ENCODE data around the gene PLA2G4B.

PLA2G4B gene

GRCh38 chr15:41891946-41892345 is 53.3 kb downstream of the PLA2G4B start:
- H3K9me3 ChIP-seq (ENCODE audit: control insufficient read depth in 2 of 2, low read length in 2 of 2): no peaks in the 10 kb centered on the region
- no peak overlapping the region for H3K4me3 ChIP-seq (ENCODE audit: low read length in 2 of 2)
- no peak overlapping the region for H3K9ac ChIP-seq (ENCODE audit: low read depth in 1 of 2, low read length in 2 of 2)
- no peaks in the 10 kb centered on the region for H3K36me3 ChIP-seq (ENCODE audit: control insufficient read depth in 2 of 2, insufficient read depth in 2 of 2, low read length in 2 of 2)
- H3K27me3 ChIP-seq (ENCODE audit: control insufficient read depth in 2 of 2, insufficient read depth in 2 of 2, low read length in 2 of 2): no peaks in the 10 kb centered on the region
- H3K27ac ChIP-seq (ENCODE audit: low read depth in 2 of 2, low read length in 2 of 2): no peak overlapping the region
- peaks cover 8 to 12% of the 10 kb centered on the region in 2 donors for H3K4me1 ChIP-seq (ENCODE audit: control insufficient read depth in 2 of 2, insufficient read depth in 2 of 2, low read length in 2 of 2)

- H3K36me3 ChIP-seq (ENCODE audit: control insufficient read depth in 2 of 2, insufficient read depth in 2 of 2, low read length in 2 of 2): peaks cover 0 to 3% of the 10 kb centered on the region in 2 donors
- no peak overlapping the region for H3K9ac ChIP-seq (ENCODE audit: low read depth in 1 of 2, low read length in 2 of 2)
- H3K27me3 ChIP-seq (ENCODE audit: control insufficient read depth in 2 of 2, insufficient read depth in 2 of 2, low read length in 2 of 2): no peaks in the 10 kb centered on the region
- peak overlapping the region in 1 of 2 donors; percentile 4 for H3K4me3 ChIP-seq (ENCODE audit: low read length in 2 of 2)
- peaks cover 8 to 12% of the 10 kb centered on the region in 2 donors for H3K4me1 ChIP-seq (ENCODE audit: control insufficient read depth in 2 of 2, insufficient read depth in 2 of 2, low read length in 2 of 2)
- H3K9me3 ChIP-seq (ENCODE audit: control insufficient read depth in 2 of 2, low read length in 2 of 2): no peaks in the 10 kb centered on the region
- no peak overlapping the region for H3K27ac ChIP-seq (ENCODE audit: low read depth in 2 of 2, low read length in 2 of 2)
Observed at GRCh38 chr15:41892621-41893421, 54.2 kb downstream of the PLA2G4B start.

- Histone ChIP-seq H3K9ac (ENCODE audit: low read depth in 1 of 2, low read length in 2 of 2) (peak within 1 kb of the TSS in 1 of 2 donors; percentile 14), H3K36me3 (ENCODE audit: control insufficient read depth in 2 of 2, insufficient read depth in 2 of 2, low read length in 2 of 2) (peaks cover 0 to 7% of the 10 kb centered on the region in 2 donors), H3K27ac (ENCODE audit: low read depth in 2 of 2, low read length in 2 of 2) (peak within 1 kb of the TSS in 1 of 2 donors; percentile 52), H3K4me3 (ENCODE audit: low read length in 2 of 2) (peak within 1 kb of the TSS in 1 of 2 donors; percentile 33), H3K9me3 (ENCODE audit: control insufficient read depth in 2 of 2, low read length in 2 of 2) (no peaks in the 10 kb centered on the region), H3K27me3 (ENCODE audit: control insufficient read depth in 2 of 2, insufficient read depth in 2 of 2, low read length in 2 of 2) (no peaks in the 10 kb centered on the region), H3K4me1 (ENCODE audit: control insufficient read depth in 2 of 2, insufficient read depth in 2 of 2, low read length in 2 of 2) (peaks cover 8 to 12% of the 10 kb centered on the region in 2 donors)
Observed at GRCh38 chr15:41893422-41894250, 55.0 kb downstream of the PLA2G4B start, which contains the start of gene SPTBN5. Gene SPTBN5, minus strand, starts transcription at chr15:41894053. Its CDS starts 556 bp downstream, at chr15:41893497.

GRCh38 chr15:41894251-41894790 is 55.7 kb downstream of the PLA2G4B start:
- peaks cover 8 to 12% of the 10 kb centered on the region in 2 donors for H3K4me1 ChIP-seq (ENCODE audit: control insufficient read depth in 2 of 2, insufficient read depth in 2 of 2, low read length in 2 of 2)
- peak overlapping the region in 1 of 2 donors; percentile 14 for H3K9ac ChIP-seq (ENCODE audit: low read depth in 1 of 2, low read length in 2 of 2)
- no peaks in the 10 kb centered on the region for H3K9me3 ChIP-seq (ENCODE audit: control insufficient read depth in 2 of 2, low read length in 2 of 2)
- H3K4me3 ChIP-seq (ENCODE audit: low read length in 2 of 2): peak overlapping the region in 1 of 2 donors; percentile 33
- peak overlapping the region in 1 of 2 donors; percentile 52 for H3K27ac ChIP-seq (ENCODE audit: low read depth in 2 of 2, low read length in 2 of 2)
- peaks cover 0 to 13% of the 10 kb centered on the region in 2 donors for H3K36me3 ChIP-seq (ENCODE audit: control insufficient read depth in 2 of 2, insufficient read depth in 2 of 2, low read length in 2 of 2)
- no peaks in the 10 kb centered on the region for H3K27me3 ChIP-seq (ENCODE audit: control insufficient read depth in 2 of 2, insufficient read depth in 2 of 2, low read length in 2 of 2)

GRCh38 chr15:41894791-41895463 is 56.3 kb downstream of the PLA2G4B start:
- H3K4me1 ChIP-seq (ENCODE audit: control insufficient read depth in 2 of 2, insufficient read depth in 2 of 2, low read length in 2 of 2): peaks cover 8 to 12% of the 10 kb centered on the region in 2 donors
- H3K27ac ChIP-seq (ENCODE audit: low read depth in 2 of 2, low read length in 2 of 2): peak overlapping the region in 1 of 2 donors; percentile 52
- H3K9me3 ChIP-seq (ENCODE audit: control insufficient read depth in 2 of 2, low read length in 2 of 2): no peaks in the 10 kb centered on the region
- H3K36me3 ChIP-seq (ENCODE audit: control insufficient read depth in 2 of 2, insufficient read depth in 2 of 2, low read length in 2 of 2): peaks cover 2 to 15% of the 10 kb centered on the region in 2 donors
- H3K27me3 ChIP-seq (ENCODE audit: control insufficient read depth in 2 of 2, insufficient read depth in 2 of 2, low read length in 2 of 2): no peaks in the 10 kb centered on the region
- peak overlapping the region in 1 of 2 donors; percentile 14 for H3K9ac ChIP-seq (ENCODE audit: low read depth in 1 of 2, low read length in 2 of 2)
- H3K4me3 ChIP-seq (ENCODE audit: low read length in 2 of 2): peak overlapping the region in 1 of 2 donors; percentile 33

GRCh38 chr15:41895491-41895890 is 56.8 kb downstream of the PLA2G4B start:
- no peak overlapping the region for H3K4me3 ChIP-seq (ENCODE audit: low read length in 2 of 2)
- no peaks in the 10 kb centered on the region for H3K27me3 ChIP-seq (ENCODE audit: control insufficient read depth in 2 of 2, insufficient read depth in 2 of 2, low read length in 2 of 2)
- H3K9me3 ChIP-seq (ENCODE audit: control insufficient read depth in 2 of 2, low read length in 2 of 2): no peaks in the 10 kb centered on the region
- H3K9ac ChIP-seq (ENCODE audit: low read depth in 1 of 2, low read length in 2 of 2): no peak overlapping the region
- H3K36me3 ChIP-seq (ENCODE audit: control insufficient read depth in 2 of 2, insufficient read depth in 2 of 2, low read length in 2 of 2): peaks cover 7 to 17% of the 10 kb centered on the region in 2 donors
- no peak overlapping the region for H3K27ac ChIP-seq (ENCODE audit: low read depth in 2 of 2, low read length in 2 of 2)
- peaks cover 8 to 12% of the 10 kb centered on the region in 2 donors for H3K4me1 ChIP-seq (ENCODE audit: control insufficient read depth in 2 of 2, insufficient read depth in 2 of 2, low read length in 2 of 2)

GRCh38 chr15:41895957-41896356 is 57.3 kb downstream of the PLA2G4B start:
- Histone ChIP-seq H3K4me3 (ENCODE audit: low read length in 2 of 2) (no peak overlapping the region), H3K9me3 (ENCODE audit: control insufficient read depth in 2 of 2, low read length in 2 of 2) (no peaks in the 10 kb centered on the region), H3K9ac (ENCODE audit: low read depth in 1 of 2, low read length in 2 of 2) (no peak overlapping the region), H3K36me3 (ENCODE audit: control insufficient read depth in 2 of 2, insufficient read depth in 2 of 2, low read length in 2 of 2) (peaks cover 11 to 22% of the 10 kb centered on the region in 2 donors), H3K27ac (ENCODE audit: low read depth in 2 of 2, low read length in 2 of 2) (no peak overlapping the region), H3K4me1 (ENCODE audit: control insufficient read depth in 2 of 2, insufficient read depth in 2 of 2, low read length in 2 of 2) (peaks cover 8 to 12% of the 10 kb centered on the region in 2 donors), H3K27me3 (ENCODE audit: control insufficient read depth in 2 of 2, insufficient read depth in 2 of 2, low read length in 2 of 2) (no peaks in the 10 kb centered on the region)

GRCh38 chr15:41896566-41896965 is 57.9 kb downstream of the PLA2G4B start:
- no peaks in the 10 kb centered on the region for H3K27me3 ChIP-seq (ENCODE audit: control insufficient read depth in 2 of 2, insufficient read depth in 2 of 2, low read length in 2 of 2)
- no peak overlapping the region for H3K27ac ChIP-seq (ENCODE audit: low read depth in 2 of 2, low read length in 2 of 2)
- H3K9ac ChIP-seq (ENCODE audit: low read depth in 1 of 2, low read length in 2 of 2): no peak overlapping the region
- peaks cover 15 to 26% of the 10 kb centered on the region in 2 donors for H3K36me3 ChIP-seq (ENCODE audit: control insufficient read depth in 2 of 2, insufficient read depth in 2 of 2, low read length in 2 of 2)
- H3K4me3 ChIP-seq (ENCODE audit: low read length in 2 of 2): no peak overlapping the region
- H3K4me1 ChIP-seq (ENCODE audit: control insufficient read depth in 2 of 2, insufficient read depth in 2 of 2, low read length in 2 of 2): peaks cover 8 to 12% of the 10 kb centered on the region in 2 donors
- no peaks in the 10 kb centered on the region for H3K9me3 ChIP-seq (ENCODE audit: control insufficient read depth in 2 of 2, low read length in 2 of 2)

- H3K9me3 ChIP-seq (ENCODE audit: control insufficient read depth in 2 of 2, low read length in 2 of 2): no peaks in the 10 kb centered on the region
- no peak overlapping the region for H3K9ac ChIP-seq (ENCODE audit: low read depth in 1 of 2, low read length in 2 of 2)
- no peaks in the 10 kb centered on the region for H3K27me3 ChIP-seq (ENCODE audit: control insufficient read depth in 2 of 2, insufficient read depth in 2 of 2, low read length in 2 of 2)
- H3K27ac ChIP-seq (ENCODE audit: low read depth in 2 of 2, low read length in 2 of 2): no peak overlapping the region
- H3K4me3 ChIP-seq (ENCODE audit: low read length in 2 of 2): no peak overlapping the region
- peaks cover 8 to 11% of the 10 kb centered on the region in 2 donors for H3K4me1 ChIP-seq (ENCODE audit: control insufficient read depth in 2 of 2, insufficient read depth in 2 of 2, low read length in 2 of 2)
- H3K36me3 ChIP-seq (ENCODE audit: control insufficient read depth in 2 of 2, insufficient read depth in 2 of 2, low read length in 2 of 2): peaks cover 19 to 27% of the 10 kb centered on the region in 2 donors
Observed at GRCh38 chr15:41897363-41897799, 58.7 kb downstream of the PLA2G4B start.
